GM12878 (cell line): ENCODE measurements around the gene SLC6A20. TPM values are rescaled to one million over a fixed set of nuclear protein-coding genes. Genes with fewer than 3 reads are reported as not detected.

Experiments used
- BHLHE40 ChIP-seq, 2 experiments: fragments of 450-650 bp in 1 of 2; IDR thresholded peaks; 2 replicates each; pipeline ENCODE4 v1.6.1; 2011 to 2017; ENCODE audit warnings: low read depth in 2 of 2, borderline replicate concordance in 1 of 2, improper control_type of control experiment in 1 of 2, low read length in 1 of 2, mild to moderate bottlenecking in 1 of 2
- CHD4 ChIP-seq: fragments of 200-600 bp; sonication (generic); IDR thresholded peaks from 2 replicates; pipeline ENCODE4 v1.6.1; 2016; ENCODE audit warnings: mild to moderate bottlenecking
- CREB1 ChIP-seq: IDR thresholded peaks from 2 replicates; pipeline ENCODE4 v1.6.1; 2012; ENCODE audit warnings: low read depth, mild to moderate bottlenecking, inconsistent platforms
- EED ChIP-seq: sonication (generic); IDR thresholded peaks from 2 replicates; pipeline ENCODE4 v1.6.1; 2016; ENCODE audit warnings: antibody characterized with exemption, low read depth
- EGR1 ChIP-seq, 2 experiments: IDR thresholded peaks; 1 replicate in 1 of 2; 2 replicates in 1 of 2; pipeline ENCODE4 v1.6.1; 2011 to 2012; ENCODE audit warnings: low read depth in 2 of 2, low read length in 2 of 2, borderline replicate concordance in 1 of 2, mild to moderate bottlenecking in 1 of 2, moderate library complexity in 1 of 2
- EP300 ChIP-seq, 2 experiments: fragments of 150-350 bp in 1 of 2; IDR thresholded peaks; 2 replicates each; pipeline ENCODE4 v1.6.1; 2011 to 2012; ENCODE audit warnings: low read depth in 2 of 2, low read length in 2 of 2, borderline replicate concordance in 1 of 2, improper control_type of control experiment in 1 of 2, inconsistent platforms in 1 of 2; ENCODE audit not compliant: control insufficient read depth in 1 of 2
- FOS ChIP-seq: IDR thresholded peaks from 3 replicates; pipeline ENCODE4 v1.6.1; 2011; ENCODE audit warnings: borderline replicate concordance; ENCODE audit not compliant: insufficient read length; ENCODE audit errors: extremely low read depth
- IKZF2 ChIP-seq, 2 experiments: fragments of 450-650 bp; IDR thresholded peaks; 2 replicates each; pipeline ENCODE4 v1.6.1; 2017; ENCODE audit warnings: mild to moderate bottlenecking in 2 of 2, moderate library complexity in 2 of 2
- JUNB ChIP-seq: IDR thresholded peaks from 2 replicates; pipeline ENCODE4 v1.6.1; 2016; ENCODE audit warnings: antibody characterized with exemption, mild to moderate bottlenecking
- MEF2B ChIP-seq: fragments of 450-650 bp; IDR thresholded peaks from 2 replicates; pipeline ENCODE4 v1.6.1; 2018; ENCODE audit warnings: mild to moderate bottlenecking, moderate library complexity; ENCODE audit not compliant: partially characterized antibody, poor library complexity, severe bottlenecking
- MTA3 ChIP-seq: IDR thresholded peaks from 2 replicates; pipeline ENCODE4 v1.6.1; 2012; ENCODE audit warnings: low read length, inconsistent platforms, borderline replicate concordance
- NBN ChIP-seq: fragments of 450-650 bp; IDR thresholded peaks from 2 replicates; pipeline ENCODE4 v1.6.1; 2016
- NR2C1 ChIP-seq: fragments of 450-650 bp; IDR thresholded peaks from 2 replicates; pipeline ENCODE4 v1.6.1; 2017; ENCODE audit warnings: antibody characterized with exemption, mild to moderate bottlenecking, moderate library complexity
- NRF1 ChIP-seq: conservative IDR thresholded peaks from 2 replicates; pipeline ENCODE4 v1.6.1; 2011; ENCODE audit warnings: mild to moderate bottlenecking, low read depth, low read length, improper control_type of control experiment
- PAX8 ChIP-seq: fragments of 450-650 bp; IDR thresholded peaks from 2 replicates; pipeline ENCODE4 v1.6.1; 2017; ENCODE audit warnings: mild to moderate bottlenecking, moderate library complexity
- RAD21 ChIP-seq: IDR thresholded peaks from 2 replicates; pipeline ENCODE4 v1.6.1; 2011; ENCODE audit warnings: mild to moderate bottlenecking, low read depth, low read length, moderate library complexity; ENCODE audit not compliant: insufficient read depth
- RELA ChIP-seq: fragments of 450-650 bp; IDR thresholded peaks from 2 replicates; pipeline ENCODE4 v1.8.0; 2014; ENCODE audit warnings: borderline replicate concordance; ENCODE audit not compliant: partially characterized antibody
- SIN3A ChIP-seq: IDR thresholded peaks from 2 replicates; pipeline ENCODE4 v1.6.1; 2012; ENCODE audit warnings: low read depth, low read length, improper control_type of control experiment
- SPI1 ChIP-seq: IDR thresholded peaks from 2 replicates; pipeline ENCODE4 v1.6.1; 2011; ENCODE audit warnings: low read depth, mild to moderate bottlenecking, low read length, moderate library complexity, borderline replicate concordance; ENCODE audit not compliant: insufficient read depth
- STAT1 ChIP-seq: fragments of 450-650 bp; conservative IDR thresholded peaks from 2 replicates; pipeline ENCODE4 v1.6.1; 2014; ENCODE audit warnings: antibody characterized with exemption, mild to moderate bottlenecking
- TCF12 ChIP-seq: IDR thresholded peaks from 2 replicates; pipeline ENCODE4 v1.6.1; 2011; ENCODE audit warnings: low read depth, mild to moderate bottlenecking, low read length
- TCF7 ChIP-seq: IDR thresholded peaks from 2 replicates; pipeline ENCODE4 v1.6.1; 2014; ENCODE audit warnings: antibody characterized with exemption, borderline replicate concordance
- ZNF622 ChIP-seq: fragments of 450-650 bp; IDR thresholded peaks from 2 replicates; pipeline ENCODE4 v1.6.1; 2017; ENCODE audit warnings: mild to moderate bottlenecking, inconsistent platforms
- ZZZ3 ChIP-seq: IDR thresholded peaks from 2 replicates; pipeline ENCODE4 v1.6.1; 2011; ENCODE audit warnings: low read depth; ENCODE audit not compliant: control insufficient read depth, insufficient read length
- polyA plus RNA-seq, 11 experiments: library from polyadenylated mRNA; depleted of rRNA in 4 of 11; unstranded in 6 of 11; stranded (reverse) in 5 of 11; fragments of >200 nt; fragmentation: Nextera tagmentation in 4 of 11; fragmentation: Illumina TruSeq in 1 of 11; extraction: Ambion mirVana in 4 of 11; extraction: Trizol in 1 of 11; gene quantifications; 1 replicate in 1 of 11; 2 replicates in 10 of 11; pipeline versions ENCODE4 v1.2.1 to v1.2.3, GENCODE V29; 2011 to 2016; ENCODE audit warnings: inconsistent platforms in 2 of 11, missing spikeins in 2 of 11, low read depth in 1 of 11
- total RNA-seq, 4 experiments: library from RNA; depleted of rRNA in 3 of 4; stranded (reverse); fragments of >200 nt in 3 of 4; fragmentation: Illumina TruSeq in 1 of 4; extraction: Trizol in 1 of 4; gene quantifications; 2 replicates each; pipeline versions ENCODE4 v1.2.1 to v1.2.3, GENCODE V29; 2013 to 2021
- TF ChIP-seq, protein P1 (sequence below): IDR thresholded peaks from 2 replicates; pipeline ENCODE4 v1.6.1; 2011; ENCODE audit warnings: borderline replicate concordance, low read depth, mild to moderate bottlenecking, moderate library complexity, mixed read lengths, low read length; ENCODE audit not compliant: insufficient read depth; ENCODE audit errors: extremely low read length
- TF ChIP-seq, protein P2 (sequence below): fragments of 150-350 bp; IDR thresholded peaks from 2 replicates; pipeline ENCODE4 v1.6.1; 2014; ENCODE audit warnings: mild to moderate bottlenecking, low read depth, low read length
- TF ChIP-seq, protein P3 (sequence below): fragments of 450-650 bp; IDR thresholded peaks from 2 replicates; pipeline ENCODE4 v1.6.1; 2017; ENCODE audit warnings: borderline replicate concordance

Gene SLC6A20
- total and polyA plus RNA-seq, 10 of the 15 experiments (the other 5 are each of a cell fraction or from before 2014, with no cell fraction given), result 0.31 to 4.1 (median 1.1) TPM

DNA sequence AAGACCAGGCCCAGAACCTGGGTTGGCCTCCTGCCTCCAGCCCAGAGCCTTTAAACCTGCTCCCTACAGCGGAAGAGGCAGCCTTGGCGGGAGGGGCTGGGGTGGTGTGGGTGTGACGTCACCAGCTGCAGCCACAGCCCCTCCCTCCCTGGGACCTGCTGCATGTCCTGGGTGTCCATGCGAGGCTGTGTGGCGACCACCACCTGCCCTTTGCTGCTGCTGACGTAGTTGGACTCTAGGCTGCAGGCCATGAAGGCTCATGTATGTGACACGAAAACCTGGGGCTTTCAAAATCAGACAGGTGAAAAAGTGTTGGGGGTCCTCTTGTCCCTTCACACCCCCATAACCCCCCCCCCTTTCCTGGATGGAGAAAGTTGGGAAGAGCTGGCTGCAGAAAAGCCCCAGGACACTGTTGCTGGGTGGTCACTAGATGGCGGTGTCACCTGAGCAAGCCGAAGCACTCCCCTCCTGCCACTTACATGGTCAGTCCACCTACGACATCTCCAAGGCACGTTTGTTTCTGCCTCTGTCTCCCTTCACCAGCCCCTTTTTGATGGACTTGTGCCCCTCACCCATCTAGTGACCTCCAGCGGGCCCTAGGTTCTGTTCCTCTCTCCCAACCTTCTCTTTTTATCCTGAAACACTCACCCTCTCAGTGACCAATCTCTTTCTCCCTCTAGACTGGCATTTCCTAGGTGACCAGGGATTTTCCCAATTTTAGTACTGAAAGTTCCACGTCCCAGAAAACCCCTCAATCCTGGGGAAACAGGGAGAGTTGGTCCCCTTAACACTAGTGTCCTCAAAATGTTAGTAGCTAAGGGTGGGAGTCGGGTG is 35.2 kb downstream of the SLC6A20 start (continued):
- TF ChIP-seq STAT1 (no peak), PAX8 (no peak), ZZZ3 (no peak), CREB1 (no peak), MEF2B (no peak), TCF12 (no peak), EED (peak; percentile 59), EP300 (IDR thresholded peaks at IDR 0.05; ENCODE audit: borderline replicate concordance in 1 of 2, control insufficient read depth in 1 of 2, low read depth in 2 of 2, low read length in 2 of 2) (no peak), JUNB (no peak), NR2C1 (no peak), NBN (0 out of 2 replicates have a peak, but pooled peaks have one; percentile 36), ZNF622 (no peak), FOS (no peak), IKZF2 (IDR thresholded peaks at IDR 0.05) (peak; percentile 57 to 64), MTA3 (no peak), BHLHE40 (IDR thresholded peaks at IDR 0.05; ENCODE audit: borderline replicate concordance in 1 of 2, low read depth in 2 of 2, low read length in 1 of 2) (peak; percentile 38 to 44; a peak in 2 of 4 replicates), EGR1 (IDR thresholded peaks at IDR 0.05; ENCODE audit: borderline replicate concordance in 1 of 2, low read depth in 2 of 2, low read length in 2 of 2) (no peak), SPI1 (no peak), NRF1 (no peak), RAD21 (peak; percentile 87), CHD4 (no peak), TCF7 (no peak), RELA (no peak), SIN3A (no peak)
- TF ChIP-seq, protein P1, sequence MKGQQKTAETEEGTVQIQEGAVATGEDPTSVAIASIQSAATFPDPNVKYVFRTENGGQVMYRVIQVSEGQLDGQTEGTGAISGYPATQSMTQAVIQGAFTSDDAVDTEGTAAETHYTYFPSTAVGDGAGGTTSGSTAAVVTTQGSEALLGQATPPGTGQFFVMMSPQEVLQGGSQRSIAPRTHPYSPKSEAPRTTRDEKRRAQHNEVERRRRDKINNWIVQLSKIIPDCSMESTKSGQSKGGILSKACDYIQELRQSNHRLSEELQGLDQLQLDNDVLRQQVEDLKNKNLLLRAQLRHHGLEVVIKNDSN, result no peak
- TF ChIP-seq, protein P2, sequence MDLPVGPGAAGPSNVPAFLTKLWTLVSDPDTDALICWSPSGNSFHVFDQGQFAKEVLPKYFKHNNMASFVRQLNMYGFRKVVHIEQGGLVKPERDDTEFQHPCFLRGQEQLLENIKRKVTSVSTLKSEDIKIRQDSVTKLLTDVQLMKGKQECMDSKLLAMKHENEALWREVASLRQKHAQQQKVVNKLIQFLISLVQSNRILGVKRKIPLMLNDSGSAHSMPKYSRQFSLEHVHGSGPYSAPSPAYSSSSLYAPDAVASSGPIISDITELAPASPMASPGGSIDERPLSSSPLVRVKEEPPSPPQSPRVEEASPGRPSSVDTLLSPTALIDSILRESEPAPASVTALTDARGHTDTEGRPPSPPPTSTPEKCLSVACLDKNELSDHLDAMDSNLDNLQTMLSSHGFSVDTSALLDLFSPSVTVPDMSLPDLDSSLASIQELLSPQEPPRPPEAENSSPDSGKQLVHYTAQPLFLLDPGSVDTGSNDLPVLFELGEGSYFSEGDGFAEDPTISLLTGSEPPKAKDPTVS, result no peak
- TF ChIP-seq, protein P3, sequence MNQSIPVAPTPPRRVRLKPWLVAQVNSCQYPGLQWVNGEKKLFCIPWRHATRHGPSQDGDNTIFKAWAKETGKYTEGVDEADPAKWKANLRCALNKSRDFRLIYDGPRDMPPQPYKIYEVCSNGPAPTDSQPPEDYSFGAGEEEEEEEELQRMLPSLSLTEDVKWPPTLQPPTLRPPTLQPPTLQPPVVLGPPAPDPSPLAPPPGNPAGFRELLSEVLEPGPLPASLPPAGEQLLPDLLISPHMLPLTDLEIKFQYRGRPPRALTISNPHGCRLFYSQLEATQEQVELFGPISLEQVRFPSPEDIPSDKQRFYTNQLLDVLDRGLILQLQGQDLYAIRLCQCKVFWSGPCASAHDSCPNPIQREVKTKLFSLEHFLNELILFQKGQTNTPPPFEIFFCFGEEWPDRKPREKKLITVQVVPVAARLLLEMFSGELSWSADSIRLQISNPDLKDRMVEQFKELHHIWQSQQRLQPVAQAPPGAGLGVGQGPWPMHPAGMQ, result no peak
